Stimulated activated CD8-positive, alpha-beta memory T cell treated with anti-CD3 and anti-CD28 coated beads, Interleukin-2, amount 100 ng/mL, for 48 hours (primary cell): ENCODE results near the gene CNNM3.
"Not testable (repeated sequence)": the region's sequence is repeated elsewhere in the genome, so short reads cannot be mapped to it uniquely, and the experiment has no call there.

Experiments used
- DNase-seq, 2 donors: peaks; one replicate each; pipeline ENCODE4 v3.0.0-alpha.2; 2020; ENCODE audit warnings: low read depth in 2 of 2

Gene CNNM3

GRCh38 chr2:96839293-96839874 is 23.3 kb downstream of the CNNM3 start:
- peak; percentile 70 for DNase-seq

GRCh38 chr2:96839875-96840850 is 24.1 kb downstream of the CNNM3 start:
- DNase-seq: no peak

- no peak for DNase-seq
Measured at GRCh38 chr2:96841701-96842495, 25.8 kb downstream of the CNNM3 start.

- no peak for DNase-seq
Measured at GRCh38 chr2:96842600-96842999, 26.5 kb downstream of the CNNM3 start.

DNA sequence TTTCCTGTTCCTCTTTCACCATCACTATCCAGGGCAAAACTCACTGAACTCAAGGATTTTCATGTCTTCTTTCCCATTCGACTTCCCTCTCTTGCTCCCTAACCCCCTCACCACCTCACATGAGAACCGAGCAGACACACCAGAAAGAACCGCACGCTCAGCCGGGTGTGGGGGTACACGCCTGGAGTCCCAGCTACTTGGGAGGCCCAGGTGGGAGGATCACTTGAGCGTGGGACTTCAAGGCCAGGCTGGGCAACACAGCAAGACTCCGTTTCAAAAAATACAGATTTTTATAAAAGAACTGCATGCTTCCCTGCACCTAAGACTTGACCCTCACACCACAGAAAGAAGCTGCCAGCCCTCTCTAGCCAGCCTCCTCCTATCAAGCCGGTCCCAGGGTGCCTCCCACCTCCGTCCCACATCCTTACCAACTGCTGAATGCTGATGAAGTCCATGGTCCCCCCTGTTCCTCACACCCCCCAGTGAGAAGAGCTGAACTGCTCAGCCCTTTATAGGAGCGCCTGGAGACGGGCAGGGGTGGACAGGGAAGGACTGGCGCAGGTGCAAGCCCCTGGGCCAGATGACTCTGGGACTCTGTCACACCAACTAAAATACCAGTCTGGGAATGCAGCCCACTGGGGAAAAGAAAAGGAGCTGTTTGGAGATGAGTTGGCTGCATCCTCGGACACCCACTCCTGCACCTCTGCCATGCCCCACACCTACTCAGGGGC is 27.6 kb downstream of the CNNM3 start, which contains the start of gene ANKRD23:
Gene ANKRD23 (minus strand): TSS at position 484 of the 731 bp plus-strand sequence. CDS start 29 bp downstream, at position 455.
- no peak for DNase-seq

- DNase-seq: no peak
Measured at GRCh38 chr2:96844405-96844808, 28.3 kb downstream of the CNNM3 start.

- DNase-seq: no peak
Measured at GRCh38 chr2:96846825-96847224, 30.8 kb downstream of the CNNM3 start.

DNA sequence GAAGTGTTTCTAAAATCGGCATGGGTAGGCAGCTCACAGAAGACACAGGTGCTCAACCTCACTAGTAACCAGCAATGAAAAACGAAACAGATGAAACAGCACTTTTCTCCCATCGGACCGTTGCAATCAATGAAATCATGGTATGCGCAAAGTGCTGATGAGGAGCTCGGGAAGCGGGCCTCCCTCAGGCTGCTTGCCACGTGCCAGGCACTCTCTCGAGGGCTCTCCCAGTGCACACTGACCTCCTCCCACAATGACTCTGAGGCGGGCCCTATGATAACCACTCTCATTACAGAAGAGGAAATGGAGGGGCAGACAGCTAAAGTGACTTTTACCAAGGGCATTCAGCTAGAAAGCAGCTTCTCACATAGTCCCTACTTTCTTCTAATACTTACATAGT is 31.5 kb downstream of the CNNM3 start:
- no peak for DNase-seq

GRCh38 chr2:96848264-96848663 is 32.2 kb downstream of the CNNM3 start:
- DNase-seq: no peak

DNA sequence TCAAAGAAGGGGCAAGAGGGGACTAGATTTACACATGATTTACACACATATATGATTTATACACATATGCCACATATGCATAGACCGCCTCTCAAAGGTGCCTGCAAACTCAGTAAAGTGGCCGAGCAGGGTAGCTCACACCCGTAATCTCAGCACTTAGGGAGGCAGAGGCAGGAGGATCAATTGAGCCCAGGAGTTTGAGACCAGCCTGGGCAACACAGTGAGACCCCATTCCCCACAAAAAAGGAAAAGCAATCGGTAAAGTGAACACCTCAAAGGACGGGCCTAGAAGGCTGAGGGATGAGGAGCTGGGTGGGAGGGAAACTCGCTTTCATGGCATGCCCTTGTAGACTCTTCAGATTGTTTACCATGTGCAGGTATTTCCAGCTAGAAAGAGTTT is 36.6 kb downstream of the CNNM3 start:
- DNase-seq: no peak

GRCh38 chr2:96853321-96853720 is 37.3 kb downstream of the CNNM3 start:
- no peak for DNase-seq

- DNase-seq: no peak
Measured at GRCh38 chr2:96856776-96857666, 41.0 kb downstream of the CNNM3 start.

GRCh38 chr2:96857667-96858372 is 41.8 kb downstream of the CNNM3 start, which contains the start of gene ANKRD39:
ANKRD39 (minus strand) TSS chr2:96858016; CDS start chr2:96857987, 29 bp downstream.
- peak; percentile 95 to 96 for DNase-seq

GRCh38 chr2:96859099-96859649 is 43.1 kb downstream of the CNNM3 start:
- DNase-seq: no peak

GRCh38 chr2:96859681-96860064 is 43.6 kb downstream of the CNNM3 start:
- no peak for DNase-seq

DNA sequence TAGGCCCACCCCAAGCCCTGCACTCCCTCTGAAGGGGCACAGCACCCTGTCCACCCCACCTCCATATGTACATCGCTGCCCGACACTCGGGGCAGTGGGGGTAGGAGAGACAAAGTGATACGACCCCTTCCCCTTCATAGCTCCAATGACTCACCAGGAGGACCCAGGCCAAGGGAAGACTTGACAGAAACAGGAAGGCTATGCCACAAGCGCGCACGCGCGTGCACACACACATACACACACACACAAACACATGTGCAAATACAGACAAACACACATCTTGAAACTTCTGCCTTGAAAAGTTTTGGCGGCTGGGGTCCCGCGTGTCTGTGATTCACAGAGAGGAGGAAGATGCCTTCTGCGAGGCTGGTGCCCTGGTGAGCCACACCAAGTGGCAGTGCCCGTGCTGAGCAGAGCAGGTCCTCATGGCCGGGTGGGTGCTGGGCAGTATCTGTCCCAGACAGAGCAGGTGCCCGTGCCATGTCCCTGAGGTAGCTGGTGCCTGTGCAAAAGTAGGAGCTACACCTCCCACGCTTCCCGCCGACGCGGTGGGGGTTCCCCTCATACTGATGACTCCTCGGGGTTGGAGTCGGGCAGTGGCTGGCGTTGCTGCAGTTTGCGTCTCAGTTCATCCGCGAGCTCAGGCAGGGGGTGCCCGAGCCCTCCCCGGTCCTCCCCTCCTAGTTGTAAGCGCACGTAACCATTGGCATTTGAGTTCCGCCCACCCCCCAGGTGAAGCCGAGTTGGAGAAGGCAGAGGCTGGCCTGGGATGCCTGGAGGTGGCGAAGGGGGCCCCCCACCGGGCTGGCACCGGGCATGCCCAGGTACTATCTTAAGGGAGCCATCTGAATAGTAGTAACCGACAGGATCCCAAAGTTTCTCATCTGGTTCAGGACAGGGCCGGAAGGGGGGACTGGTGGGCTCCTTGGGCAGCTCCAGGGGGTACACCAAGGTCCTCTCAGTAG is 44.3 kb downstream of the CNNM3 start:
- no peak for DNase-seq

DNA sequence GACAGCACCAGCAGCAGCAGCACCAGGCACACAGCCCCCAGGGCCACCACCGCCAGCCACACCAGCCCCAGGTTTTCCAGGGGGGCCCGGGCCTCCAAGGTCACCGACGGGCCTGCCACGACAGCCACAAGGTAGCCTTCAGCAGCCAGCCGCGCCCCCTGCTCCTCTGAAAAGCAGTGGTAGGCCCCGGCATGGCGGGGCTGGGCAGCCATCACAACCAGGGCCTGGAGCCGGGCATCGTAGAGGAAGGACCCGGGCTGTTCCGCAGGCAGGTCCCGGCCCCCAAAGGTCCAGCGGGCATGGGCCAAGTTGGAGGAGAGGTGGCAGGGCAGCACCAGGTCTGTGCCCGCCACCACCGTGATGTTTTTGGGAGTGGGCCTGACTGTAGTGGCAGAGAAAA is 45.0 kb downstream of the CNNM3 start:
- no peak for DNase-seq

- not testable (repeated sequence) for DNase-seq
Measured at GRCh38 chr2:96863056-96863455, 47.0 kb downstream of the CNNM3 start.
